ENCODE measurements around the gene TPCN2.

The TPCN2 gene

DNA sequence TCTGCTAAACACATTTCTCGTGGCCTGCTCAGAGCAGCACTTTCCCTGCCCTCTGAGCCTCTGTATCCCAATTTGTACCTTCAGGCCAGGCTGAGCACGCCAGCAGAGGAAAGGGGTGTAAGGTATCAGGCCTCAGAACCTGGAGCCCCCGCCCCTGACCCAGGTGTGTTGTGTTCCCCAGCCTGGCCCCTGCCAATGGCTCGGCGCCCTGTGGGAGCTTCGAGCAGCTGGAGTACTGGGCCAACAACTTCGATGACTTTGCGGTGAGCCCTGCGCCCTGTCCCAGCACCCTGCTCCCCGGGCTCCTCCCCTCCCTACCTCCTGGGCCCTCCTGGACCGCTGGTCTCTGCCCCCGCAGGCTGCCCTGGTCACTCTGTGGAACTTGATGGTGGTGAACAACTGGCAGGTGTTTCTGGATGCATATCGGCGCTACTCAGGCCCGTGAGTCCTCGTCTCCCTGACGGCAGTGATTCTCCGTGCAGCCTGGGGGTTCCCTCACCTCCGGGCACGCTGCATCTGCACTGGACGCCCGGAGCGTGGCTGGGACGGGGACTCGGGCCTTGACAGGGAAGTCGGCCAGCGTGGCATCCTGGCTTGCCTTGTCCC lies 36.9 kb downstream of the TPCN2 start:
- no peak overlapping the region for H3K9ac ChIP-seq
- no peaks in the 10 kb centered on the region for H3K4me1 ChIP-seq
- H3K27me3 ChIP-seq (ENCODE audit: control insufficient read depth, insufficient read depth, low read length), result no peaks in the 10 kb centered on the region
- H3K27ac ChIP-seq, result no peak overlapping the region
- H3K9me3 ChIP-seq (ENCODE audit: control insufficient read depth, low read length), result no peaks in the 10 kb centered on the region
- H3K4me3 ChIP-seq (ENCODE audit: low read depth, low read length), result no peak overlapping the region
- no peak for TF ChIP-seq CTCF (IDR thresholded peaks at IDR 0.05)
- no peaks in the 10 kb centered on the region for H3K36me3 ChIP-seq (ENCODE audit: control insufficient read depth, insufficient read depth, low read length)
- no peak overlapping the region for H2AFZ ChIP-seq
- H3K4me2 ChIP-seq (ENCODE audit: low read length), result no peak overlapping the region
- H3K79me2 ChIP-seq, result no peaks in the 10 kb centered on the region

- Histone ChIP-seq H3K27me3 (ENCODE audit: control insufficient read depth, insufficient read depth, low read length) (no peaks in the 10 kb centered on the region), H2AFZ (no peak overlapping the region), H3K9me3 (ENCODE audit: control insufficient read depth, low read length) (no peaks in the 10 kb centered on the region), H3K36me3 (ENCODE audit: control insufficient read depth, insufficient read depth, low read length) (no peaks in the 10 kb centered on the region), H3K4me1 (no peaks in the 10 kb centered on the region), H3K27ac (no peak overlapping the region), H3K4me2 (ENCODE audit: low read length) (no peak overlapping the region), H3K79me2 (no peaks in the 10 kb centered on the region), H3K9ac (no peak overlapping the region), H3K4me3 (ENCODE audit: low read depth, low read length) (no peak overlapping the region)
- no peak for TF ChIP-seq CTCF (IDR thresholded peaks at IDR 0.05)
These were observed 37.7 kb downstream of the TPCN2 start for GRCh38 chr11:69086152-69087132.

DNA sequence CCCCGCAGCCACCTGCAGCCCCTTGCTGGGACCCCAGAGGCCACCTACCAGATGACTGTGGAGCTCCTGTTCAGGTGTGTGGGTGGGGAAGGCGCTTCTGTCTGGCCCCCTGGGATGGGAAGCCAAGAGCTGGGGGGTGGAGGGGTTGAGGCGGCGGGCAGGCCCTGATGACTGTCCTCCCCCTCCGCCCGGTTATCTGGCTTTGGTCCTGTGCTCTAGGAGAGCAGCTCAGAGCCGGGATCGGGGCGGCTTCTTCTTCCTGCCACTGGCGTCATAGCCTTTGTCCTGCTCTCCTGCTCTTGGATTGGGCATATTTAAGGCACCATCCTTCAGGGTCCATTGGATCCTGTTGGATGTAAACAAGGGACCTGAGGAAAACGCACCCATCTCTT lies 38.4 kb downstream of the TPCN2 start:
- no peaks in the 10 kb centered on the region for H3K4me1 ChIP-seq
- H3K4me3 ChIP-seq (ENCODE audit: low read depth, low read length), result no peak overlapping the region
- H3K27me3 ChIP-seq (ENCODE audit: control insufficient read depth, insufficient read depth, low read length), result no peaks in the 10 kb centered on the region
- no peak for TF ChIP-seq CTCF (IDR thresholded peaks at IDR 0.05)
- no peak overlapping the region for H3K9ac ChIP-seq
- H3K79me2 ChIP-seq, result no peaks in the 10 kb centered on the region
- no peak overlapping the region for H2AFZ ChIP-seq
- H3K4me2 ChIP-seq (ENCODE audit: low read length), result no peak overlapping the region
- no peaks in the 10 kb centered on the region for H3K9me3 ChIP-seq (ENCODE audit: control insufficient read depth, low read length)
- H3K27ac ChIP-seq, result no peak overlapping the region
- no peaks in the 10 kb centered on the region for H3K36me3 ChIP-seq (ENCODE audit: control insufficient read depth, insufficient read depth, low read length)

GRCh38 chr11:69087811-69088210 lies 39.1 kb downstream of the TPCN2 start:
- Histone ChIP-seq H3K4me2 (ENCODE audit: low read length) (no peak overlapping the region), H3K36me3 (ENCODE audit: control insufficient read depth, insufficient read depth, low read length) (no peaks in the 10 kb centered on the region), H3K9ac (no peak overlapping the region), H3K9me3 (ENCODE audit: control insufficient read depth, low read length) (no peaks in the 10 kb centered on the region), H3K27ac (no peak overlapping the region), H3K4me3 (ENCODE audit: low read depth, low read length) (no peak overlapping the region), H3K79me2 (no peaks in the 10 kb centered on the region), H2AFZ (no peak overlapping the region), H3K4me1 (no peaks in the 10 kb centered on the region), H3K27me3 (ENCODE audit: control insufficient read depth, insufficient read depth, low read length) (no peaks in the 10 kb centered on the region)
- TF ChIP-seq CTCF (IDR thresholded peaks at IDR 0.05), result no peak
